Hematopoietic multipotent progenitor cell (in vitro differentiated cells): Measurements from ENCODE around the gene PDHX. TPM values are rescaled to one million over a fixed set of nuclear protein-coding genes. Genes with fewer than 3 reads are reported as not detected.
A peak's percentile ranks its signal among the peaks of the same experiment; 100 is the strongest.
"Not testable (repeated sequence)": the region's sequence is repeated elsewhere in the genome, so short reads cannot be mapped to it uniquely, and the experiment has no call there.

ENCODE experiments used
- DNase-seq, 3 donors: peaks; one replicate each; pipeline ENCODE4 v3.0.0-alpha.2; 2011 to 2015; ENCODE audit warnings: low read depth in 2 of 3, low spot score in 2 of 3
- total RNA-seq: library from RNA; depleted of rRNA; stranded (reverse); fragments of >200 nt; gene quantifications from one replicate; pipeline ENCODE4 v1.2.3, GENCODE V29; 2012

PDHX gene
- total RNA-seq, 1 donor = 15.6 TPM

DNA sequence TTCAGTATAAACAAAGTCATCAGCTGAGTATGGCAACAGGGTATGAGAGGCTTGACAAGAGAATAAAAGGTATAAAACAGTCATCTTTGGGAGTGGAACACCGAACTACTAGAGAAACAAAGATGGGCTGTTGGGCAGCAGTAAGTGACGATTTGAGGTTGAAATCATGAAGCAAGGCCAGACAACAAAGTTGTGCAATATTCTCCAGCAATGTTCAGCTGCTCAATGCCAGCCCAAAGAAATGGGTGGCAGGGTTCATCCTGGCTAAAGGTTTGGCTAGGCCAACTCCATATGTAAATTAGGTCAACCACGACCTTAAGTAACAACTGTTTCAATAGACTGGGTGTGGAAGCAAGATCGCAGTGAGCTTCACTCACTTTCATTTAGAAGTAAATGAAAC, 6.5 kb upstream of the PDHX start:
- no peak for DNase-seq

DNA sequence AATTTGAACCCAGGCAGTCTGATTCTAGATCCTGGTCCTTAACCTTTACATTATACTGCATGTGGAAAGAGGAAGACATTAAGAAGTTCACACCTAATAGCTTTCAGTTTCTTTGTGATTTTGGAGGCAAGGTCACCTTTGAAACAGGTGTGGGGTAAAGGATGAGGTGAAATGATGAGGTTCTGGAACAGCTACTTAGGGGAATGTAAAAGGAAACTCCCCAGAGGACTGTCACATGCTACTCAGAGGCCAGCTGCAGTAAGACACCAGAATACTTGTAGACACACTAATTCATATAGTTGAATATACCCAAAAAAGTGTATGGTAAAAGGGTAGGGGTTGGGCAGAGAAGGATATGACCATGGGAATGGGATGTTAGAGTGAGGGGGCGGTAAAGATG, 5.6 kb upstream of the PDHX start:
- no peak for DNase-seq

DNA sequence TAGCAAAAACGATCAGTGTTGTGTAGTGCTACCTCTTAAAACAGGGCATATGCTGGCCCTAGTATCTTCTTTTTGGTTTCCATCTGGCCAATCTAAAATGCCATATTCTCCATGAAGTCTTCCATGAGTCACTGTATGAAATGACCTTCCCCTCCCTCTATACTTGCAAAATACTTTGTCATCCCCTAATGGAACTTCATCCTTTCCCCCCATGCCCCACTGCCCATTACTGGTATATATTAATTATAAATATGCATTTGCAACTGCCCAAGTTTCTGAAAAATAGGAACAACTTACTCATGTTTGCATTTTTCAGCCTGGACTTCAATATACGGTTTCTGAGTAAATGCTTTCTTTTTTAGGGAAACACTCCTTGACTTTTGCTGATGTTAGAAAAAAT, 4.7 kb upstream of the PDHX start:
- no peak for DNase-seq

DNA sequence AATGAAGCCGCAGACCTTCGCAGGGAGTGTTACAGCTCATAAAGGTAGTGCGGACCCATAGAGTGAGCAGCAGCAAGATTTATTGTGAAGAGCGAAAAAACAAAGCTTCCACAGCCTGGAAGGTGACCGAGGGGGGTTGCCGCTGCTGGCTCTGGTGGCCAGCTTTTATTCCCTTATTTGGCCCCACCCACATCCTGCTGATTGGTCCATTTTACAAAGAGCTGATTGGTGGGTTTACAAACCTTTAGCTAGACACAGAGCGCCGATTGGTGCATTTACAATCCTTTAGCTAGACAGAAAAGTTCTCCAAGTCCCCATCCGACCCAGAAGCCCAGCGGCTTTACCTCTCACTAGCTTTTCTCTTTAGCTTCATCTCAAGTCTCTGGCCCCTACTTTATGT, 2.9 kb upstream of the PDHX start:
- DNase-seq = not testable (repeated sequence)

DNA sequence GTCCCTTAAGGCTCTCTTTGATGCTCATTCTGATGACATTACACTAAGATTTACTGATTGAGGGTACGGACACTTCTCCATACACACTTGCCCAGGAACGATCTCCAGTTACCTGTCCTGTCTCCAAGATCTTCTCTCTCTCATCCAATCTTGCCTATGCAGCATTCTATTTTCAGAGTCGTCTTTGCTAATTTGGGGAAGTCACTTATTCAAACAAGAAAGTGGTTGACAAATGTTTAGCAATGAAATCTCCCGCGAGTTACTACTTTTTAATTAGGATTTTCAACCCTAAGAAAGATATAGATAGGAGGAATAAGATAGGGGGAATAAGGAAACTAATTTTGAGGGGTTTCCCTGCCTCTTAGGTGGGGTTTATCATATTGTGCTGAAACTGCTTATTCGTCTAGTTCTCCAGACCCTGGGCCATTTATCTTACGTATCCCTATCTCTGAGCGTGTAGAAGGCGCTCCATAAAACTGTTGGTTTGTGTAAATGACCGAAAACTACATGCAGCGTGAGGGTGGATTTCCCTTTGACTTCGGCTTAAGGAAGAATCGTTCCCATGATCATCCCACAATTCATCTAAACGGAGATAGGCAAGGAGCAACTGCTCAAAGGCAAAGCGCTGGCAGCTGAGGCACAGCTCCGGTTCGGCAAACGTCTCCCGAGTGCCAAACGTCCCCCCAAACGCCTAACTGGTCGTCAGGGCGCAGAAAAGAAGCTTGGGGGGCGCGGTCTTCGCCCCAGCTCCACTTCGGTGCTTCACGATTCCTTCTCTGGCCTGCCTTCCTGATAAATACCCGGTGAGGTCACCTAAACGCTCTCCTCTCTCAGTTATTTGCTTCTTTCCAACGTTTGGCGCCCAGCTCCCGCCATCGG, 1.0 kb upstream of the PDHX start:
- peak in 2 of 3 donors; percentile 29 to 39 for DNase-seq

DNA sequence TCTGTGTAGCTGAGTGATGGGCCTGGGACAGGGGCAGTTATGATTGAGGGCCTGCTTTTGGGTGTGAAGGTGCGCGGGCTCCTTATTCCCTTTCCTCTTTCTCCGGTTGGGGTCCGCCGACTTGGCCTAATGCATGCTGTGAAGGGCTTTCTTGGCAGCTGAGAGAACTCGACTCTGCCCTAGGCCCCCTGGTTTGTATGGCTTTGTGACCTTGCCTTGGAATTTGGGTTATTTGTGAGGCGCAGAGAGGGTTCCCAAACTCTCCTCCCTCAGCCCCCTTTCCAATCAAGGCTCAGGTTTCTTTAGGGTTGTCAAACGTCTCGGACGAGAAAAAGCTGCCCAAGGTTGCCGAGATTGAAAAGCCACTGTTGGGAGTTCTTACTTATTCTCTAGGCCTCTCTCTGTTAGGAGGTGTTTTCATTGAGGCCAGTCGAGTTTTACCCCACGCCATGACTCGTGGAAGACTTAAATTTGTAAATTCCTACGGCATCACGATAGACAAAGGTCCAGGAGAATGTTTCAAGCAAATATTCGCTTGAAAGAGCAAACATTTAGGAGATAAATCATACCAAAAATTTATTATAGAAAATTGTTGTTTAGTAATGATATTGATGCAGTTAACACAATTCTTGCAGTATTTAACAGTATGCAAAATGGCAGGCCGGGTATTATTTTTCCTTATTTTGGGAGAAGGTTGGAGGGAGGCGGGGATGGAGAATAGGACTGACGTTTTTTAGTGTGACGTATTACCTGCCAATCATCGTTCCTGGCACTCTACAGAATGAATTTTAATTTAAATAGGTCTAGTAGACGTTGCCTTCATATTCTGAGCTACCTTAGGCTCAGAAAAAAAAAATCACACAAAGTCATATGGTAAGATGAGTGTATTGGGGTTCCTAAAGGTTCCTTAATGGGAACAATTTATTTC, 689 bp downstream of the PDHX start:
- DNase-seq = no peak

DNA sequence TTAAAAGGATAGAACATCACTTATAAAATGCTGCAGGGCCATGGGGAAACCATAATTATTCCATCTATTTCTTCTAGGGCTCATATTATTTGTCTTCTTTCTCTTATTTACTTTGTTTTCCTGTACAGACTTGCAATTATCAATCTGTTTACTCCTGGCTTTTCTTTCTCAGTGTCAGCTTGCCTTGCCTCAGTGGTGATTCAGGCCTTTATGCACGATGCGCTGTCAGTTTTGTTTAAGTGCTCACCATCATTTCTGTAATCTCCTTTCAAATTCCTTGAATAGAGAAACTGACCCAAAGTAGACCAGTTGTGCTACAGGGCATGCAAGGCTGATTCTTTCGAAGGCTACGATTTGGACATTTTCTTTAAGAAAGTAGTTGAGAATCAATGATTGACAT, 4.7 kb downstream of the PDHX start:
- DNase-seq = no peak

DNA sequence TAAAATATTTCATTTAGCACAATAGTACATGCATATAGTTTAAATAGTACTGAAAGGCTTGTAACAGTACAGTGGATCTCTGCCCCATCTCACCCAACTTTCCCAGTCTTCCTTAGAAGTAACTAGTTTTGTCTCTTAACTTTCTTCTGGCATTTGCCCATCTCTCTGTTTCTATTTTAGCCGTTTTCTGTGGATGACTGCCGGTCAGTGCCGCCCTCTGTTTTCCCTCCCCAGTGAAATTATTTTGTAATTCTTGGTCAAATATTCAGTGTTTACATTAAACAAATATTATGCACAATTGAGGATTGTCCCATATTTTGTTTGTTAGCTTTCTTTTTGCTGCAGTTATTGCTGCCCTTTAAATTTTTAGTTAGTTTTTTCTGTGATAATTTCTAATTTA, 8.3 kb downstream of the PDHX start:
- DNase-seq = no peak

DNA sequence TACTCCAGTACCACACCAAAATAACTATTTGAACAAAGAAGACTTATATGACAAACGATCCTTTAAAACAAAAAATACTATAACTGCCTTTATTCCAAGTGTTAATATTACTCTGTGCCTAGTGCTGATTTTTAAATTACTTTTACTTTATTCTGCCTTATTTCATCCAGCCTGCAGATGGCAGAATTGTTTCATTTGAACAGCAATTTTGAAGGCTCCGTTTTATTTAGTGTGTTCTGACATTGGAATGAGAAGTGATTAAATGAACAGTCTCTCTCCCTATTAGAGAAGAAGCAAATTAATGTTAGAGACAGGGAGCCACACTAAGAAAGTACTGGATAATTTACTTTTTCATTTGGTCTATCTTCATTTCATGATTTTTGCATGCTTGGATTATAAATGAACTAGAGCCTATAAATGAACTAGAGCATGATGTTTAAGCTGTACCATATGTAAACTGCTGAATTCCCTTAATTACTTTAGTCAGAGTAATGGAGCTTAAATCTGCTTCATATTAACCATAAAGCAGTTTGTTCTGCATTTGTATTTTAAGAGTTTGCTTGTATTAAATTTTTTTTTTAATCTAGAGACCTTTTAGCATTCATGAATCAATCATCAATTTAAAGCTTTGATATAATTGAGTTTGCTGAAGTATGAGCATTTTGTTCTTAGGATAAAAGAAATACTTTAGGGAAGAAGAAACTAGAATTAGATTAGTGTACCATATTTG, 9.8 kb downstream of the PDHX start:
- peak; percentile 23 to 78 (median 45) for DNase-seq

DNA sequence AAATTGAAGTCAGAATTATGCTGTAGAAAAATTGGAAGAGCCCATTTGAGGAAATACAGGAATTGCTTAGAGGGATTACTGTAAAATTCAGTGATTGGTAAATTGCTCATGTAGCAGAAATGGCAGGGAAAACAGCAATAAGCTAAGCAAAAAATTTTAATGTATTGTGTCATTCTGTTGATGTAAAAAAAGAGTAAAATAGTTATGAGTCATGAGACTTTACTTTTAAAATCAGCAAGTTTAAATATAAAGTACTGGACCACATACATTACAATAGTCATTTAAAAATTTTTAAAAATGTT, 10.4 kb downstream of the PDHX start:
- no peak for DNase-seq

DNA sequence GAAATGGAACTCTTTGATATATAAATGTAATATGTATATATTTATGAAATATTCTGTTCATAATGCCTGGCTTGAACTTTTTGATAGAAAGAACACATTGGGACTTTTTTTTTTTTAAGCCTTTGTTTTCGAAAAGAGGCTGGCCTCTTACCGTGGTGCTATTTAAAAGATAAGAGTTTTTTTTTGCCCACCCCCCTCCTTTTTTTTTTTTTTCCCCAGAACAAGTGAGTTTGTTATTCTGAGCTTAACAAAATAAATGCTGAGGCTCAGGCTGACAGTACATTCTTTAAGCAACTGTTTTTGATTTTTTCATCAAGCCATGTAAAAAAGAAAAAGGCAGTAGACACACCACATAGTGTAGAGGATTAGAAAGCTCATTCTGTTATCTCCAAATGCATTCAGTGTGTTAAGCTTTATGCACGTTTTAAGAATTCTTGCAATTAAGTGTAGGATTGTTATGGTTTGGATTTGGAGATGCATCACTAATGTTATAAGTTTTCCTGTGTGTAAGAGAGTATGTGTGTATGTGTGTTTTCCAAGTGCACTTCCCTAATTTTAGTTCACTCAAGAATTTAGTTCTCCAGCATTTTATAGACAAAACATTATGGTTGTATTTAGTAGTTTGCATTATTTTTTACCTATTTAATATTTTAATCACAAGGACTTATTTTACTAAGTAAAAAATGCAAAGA, 12.0 kb downstream of the PDHX start:
- DNase-seq = no peak

DNA sequence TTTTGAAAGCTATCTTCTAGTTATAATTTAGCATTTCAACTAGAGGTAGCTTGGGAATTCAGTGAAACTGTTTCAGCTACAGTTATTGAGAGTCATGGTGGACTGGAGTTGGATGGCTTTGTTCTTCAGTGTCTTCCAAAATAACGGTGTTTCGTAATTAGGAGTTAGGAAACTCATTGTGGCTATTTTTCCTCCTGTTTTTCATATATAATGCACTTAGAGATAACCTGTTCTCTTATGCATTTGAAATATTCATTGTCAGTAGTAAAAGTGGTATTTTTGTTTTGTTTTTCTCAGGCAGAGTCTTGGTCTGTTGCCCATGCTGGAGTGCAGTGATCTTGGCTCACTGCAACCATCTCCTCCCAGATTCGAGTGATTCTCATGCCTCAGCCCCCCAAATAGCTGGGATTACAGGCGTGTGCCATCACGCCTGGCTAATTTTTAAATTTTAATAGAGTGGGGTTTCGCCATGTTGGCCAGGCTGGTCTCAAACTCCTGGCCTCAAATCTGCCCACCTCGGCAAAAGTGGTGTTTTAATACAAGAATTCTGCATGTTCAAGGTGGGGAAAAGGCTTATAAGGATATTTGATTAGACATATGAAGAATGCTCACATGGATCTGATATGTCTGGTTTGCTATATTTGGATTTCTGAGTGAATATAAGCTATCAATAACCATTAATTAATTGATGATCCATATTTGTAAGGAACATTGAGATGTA, 12.7 kb downstream of the PDHX start:
- no peak for DNase-seq

DNA sequence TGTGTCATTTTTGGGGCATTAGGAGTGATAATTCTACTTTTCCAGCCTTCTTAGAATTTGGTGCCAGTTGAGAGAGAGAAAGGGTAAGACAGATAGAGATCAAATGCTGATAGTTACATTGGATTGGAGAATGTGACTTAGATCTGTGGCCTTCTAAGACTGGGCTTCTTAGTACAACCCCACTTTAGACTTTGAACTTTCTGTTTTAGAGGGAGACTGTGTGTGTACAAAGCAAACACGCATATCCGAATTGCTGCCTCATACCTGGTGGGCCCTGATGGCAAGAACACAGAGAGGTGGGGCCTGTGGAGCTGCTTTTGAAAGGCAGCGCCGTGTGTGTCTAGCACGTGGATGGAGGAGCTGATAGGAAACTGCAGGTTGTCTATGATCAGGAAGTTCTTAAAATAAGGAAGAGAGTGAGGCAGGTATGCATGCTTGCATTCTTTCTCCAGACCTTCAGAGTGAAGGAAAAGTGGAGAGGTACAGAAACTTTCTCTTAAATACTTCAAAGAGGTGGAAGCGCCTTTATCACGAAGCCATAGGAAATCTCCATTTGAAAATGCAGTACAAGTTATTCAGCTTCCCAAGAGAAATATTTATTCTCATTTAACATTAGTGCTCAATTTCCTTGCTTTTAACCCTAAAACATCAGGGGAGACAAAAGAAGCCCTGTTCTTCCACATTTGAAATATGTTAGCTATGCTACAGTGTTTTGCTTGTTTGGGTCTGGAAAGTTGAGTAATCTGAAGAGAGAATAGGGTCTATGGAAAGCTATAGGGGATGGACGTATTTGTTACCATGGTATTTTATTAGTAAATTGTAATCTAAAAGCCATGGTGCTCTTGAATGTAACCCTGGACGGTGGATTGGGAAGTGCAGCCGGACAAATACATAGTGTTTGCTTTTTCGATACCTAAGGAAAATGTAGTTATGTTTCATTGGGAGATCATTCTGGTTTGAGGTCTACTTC, 13.7 kb downstream of the PDHX start:
- no peak for DNase-seq

DNA sequence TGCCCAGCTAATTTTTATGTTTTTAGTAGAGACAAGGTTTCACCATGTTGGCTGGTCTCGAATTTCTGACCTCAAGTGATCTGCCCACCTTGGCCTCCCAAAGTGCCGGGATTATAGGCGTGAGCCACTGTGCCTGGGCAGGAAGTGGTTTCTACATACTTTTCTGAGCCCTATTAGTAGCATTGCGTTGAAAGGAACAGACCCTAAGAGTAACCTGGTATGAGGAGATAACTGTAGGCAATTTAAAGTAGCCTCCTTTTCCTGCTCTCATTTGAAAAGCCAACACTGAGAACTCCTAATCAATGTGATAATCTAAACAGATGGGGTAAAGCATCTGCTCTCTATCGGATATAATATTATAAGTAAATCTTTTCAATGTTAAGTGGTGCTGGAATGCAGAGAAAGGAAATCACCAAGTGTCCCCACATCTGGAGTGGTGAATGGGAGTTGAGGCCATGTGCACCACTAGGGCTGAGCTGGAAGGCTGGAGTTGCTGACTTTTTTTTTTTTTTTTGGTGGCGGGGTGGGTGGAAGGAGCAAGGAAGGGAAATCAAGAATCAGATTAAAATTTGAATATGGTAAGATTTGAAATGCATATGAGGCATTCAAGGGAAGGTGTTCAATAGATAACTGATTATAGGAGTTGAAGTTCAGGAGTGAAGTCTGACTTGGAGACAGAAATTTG, 20.7 kb downstream of the PDHX start:
- DNase-seq = no peak

DNA sequence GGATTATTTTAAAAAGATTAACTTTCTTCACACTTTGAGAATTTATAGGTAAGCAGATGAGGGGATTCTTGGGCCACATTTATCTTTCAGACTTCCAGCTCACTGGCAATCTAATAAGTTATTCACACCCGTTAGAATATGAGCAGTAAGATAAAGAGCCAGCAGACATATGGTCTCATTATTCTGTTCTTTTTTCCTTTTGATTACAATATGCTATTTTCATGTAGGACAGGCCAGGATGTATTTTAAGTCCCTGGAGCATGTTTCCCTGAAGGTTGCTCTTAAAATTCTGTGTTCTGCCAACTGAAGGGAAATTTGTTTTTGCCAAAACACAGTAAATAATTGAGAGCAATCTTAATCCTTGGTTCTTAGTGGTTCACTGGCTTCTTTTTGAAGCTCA, 22.2 kb downstream of the PDHX start:
- DNase-seq = no peak

DNA sequence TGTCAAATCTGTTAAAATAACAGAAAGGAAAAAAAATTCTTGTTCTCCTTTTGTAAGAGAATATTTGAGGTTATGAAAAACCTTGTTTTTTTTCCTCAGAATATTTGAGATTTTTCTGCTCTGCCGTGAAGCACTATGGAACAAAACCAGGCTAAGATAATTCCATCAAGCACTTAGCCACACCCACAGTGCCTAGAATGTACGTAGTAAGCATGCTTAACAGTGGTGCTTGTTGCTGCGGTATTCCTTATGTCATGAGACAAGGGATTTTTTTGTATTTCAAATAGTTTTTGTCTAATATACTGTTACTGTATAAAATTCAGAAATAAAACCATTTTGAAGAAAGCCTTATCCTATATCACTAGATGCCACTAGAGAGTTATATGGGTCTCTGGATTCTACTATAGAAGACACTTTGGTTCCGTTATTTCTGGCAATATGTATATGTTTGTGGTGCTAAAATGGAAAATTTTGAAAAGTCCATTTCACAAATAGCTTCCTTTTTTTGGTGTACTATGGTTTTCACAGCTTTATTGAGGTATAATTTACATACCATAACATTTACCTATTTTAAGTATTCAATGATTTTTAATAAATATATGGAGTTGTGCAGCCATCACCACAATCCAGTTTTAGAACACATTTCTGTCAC, 23.7 kb downstream of the PDHX start:
- DNase-seq = no peak

DNA sequence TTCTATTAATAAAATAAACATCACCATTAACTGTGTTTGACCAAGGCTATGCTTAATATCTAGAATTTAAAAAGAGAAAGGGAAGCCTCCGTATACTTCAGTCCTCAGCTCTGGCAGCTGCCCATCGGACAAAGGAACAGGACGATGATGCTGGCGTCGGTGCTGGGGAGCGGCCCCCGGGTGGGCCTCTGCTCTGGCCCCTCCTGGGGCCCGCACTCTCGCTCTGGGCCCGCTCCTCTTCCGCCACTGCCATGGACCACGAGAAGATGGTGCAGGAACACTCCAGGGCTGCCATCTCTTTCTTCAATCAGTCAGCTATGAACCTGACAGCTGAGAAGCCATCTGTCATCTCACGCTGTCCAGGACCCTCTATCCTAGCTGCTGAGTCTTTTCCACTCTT, 25.3 kb downstream of the PDHX start:
- no peak for DNase-seq

DNA sequence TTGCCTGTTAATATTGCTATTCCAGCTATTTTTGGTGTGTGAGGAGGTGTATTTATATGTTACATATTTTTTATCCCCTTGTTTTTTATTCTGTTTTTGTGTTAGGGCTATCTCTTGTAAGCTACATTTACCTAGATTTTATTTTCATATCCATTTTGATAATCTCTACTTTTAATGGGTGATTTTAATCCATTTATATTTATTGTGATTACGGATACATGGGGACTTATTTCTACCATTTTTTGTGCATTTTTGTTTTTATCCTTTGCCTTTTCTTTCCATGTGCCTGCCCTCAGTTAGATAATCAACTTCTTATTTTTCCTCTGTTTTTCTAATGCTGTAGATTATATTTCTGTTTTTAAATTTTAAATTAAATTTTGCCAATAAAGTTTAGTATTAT, 28.3 kb downstream of the PDHX start:
- DNase-seq = no peak
